ENCODE results near the gene USP6NL.
"Not testable (repeated sequence)": the region's sequence is repeated elsewhere in the genome, so short reads cannot be mapped to it uniquely, and the experiment has no call there.

USP6NL gene

GRCh38 chr10:11442001-11442773 lies 169.3 kb downstream of the USP6NL start:
- DNase-seq, result no peak

GRCh38 chr10:11441151-11441535 lies 170.3 kb downstream of the USP6NL start:
- no peak for DNase-seq

DNA sequence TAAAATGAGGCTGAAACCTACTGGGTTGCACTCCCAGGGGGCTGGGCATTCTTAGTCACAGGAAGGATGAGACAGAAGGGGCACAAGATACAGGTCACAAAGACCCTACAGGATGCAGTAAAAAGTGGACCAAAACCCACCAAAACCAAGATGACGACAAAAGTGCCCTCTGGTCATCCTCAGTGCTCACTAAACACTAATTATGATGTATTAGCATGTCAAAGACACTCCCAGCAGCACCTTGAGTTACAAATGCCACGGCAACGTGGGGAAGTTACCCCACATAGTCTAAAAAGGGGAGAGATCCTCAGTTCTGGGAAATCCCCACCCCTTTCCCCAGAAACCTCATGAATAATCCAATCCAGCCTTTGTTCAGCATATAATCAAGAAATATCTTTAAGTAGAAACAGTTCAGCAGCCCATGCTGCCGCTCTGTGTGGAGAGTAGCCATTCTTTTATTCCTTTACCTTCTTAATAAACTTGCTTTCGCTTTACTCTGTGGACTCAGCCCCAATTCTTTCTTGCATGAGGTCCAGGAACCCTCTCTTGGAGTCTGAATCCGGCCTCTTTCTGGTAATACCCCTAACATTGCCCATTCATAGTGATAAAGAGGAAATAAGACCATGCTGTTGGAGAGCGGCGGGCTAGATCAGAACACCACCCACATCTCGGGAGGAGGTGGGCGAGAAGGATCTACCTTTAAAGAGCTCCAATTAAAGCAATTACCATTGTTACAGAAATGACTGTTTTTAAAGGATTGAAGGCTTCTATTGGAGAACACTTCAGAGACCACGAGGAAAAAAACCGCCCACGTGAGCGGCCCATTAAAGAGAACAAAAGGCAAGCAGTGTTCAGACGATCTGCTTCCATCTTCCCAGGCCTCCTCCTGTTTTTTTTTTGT lies 170.9 kb downstream of the USP6NL start:
- DNase-seq, result no peak

GRCh38 chr10:11439523-11440053 lies 171.9 kb downstream of the USP6NL start:
- no peak for DNase-seq

GRCh38 chr10:11437391-11438142 lies 173.9 kb downstream of the USP6NL start:
- DNase-seq, result no peak

DNA sequence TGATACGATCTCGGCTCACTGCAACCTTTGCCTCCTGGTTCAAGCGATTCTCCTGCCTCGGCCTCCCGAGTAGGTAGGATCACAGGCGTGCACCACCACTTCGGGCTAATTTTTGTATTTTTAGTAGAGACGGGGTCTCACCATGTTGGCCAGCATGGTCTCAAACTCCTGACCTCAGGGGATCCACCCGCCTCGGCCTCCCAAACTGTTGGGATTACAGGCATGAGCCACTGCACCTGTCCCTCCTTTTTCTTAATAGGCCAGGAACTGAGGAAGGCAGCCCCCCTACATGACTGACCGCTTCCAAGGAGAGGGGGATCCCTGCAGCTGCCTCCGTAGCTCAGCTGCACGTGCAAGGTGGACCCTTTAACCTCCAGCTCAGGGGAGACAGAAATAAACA lies 175.0 kb downstream of the USP6NL start:
- DNase-seq, result not testable (repeated sequence)

GRCh38 chr10:11435581-11435981 lies 175.9 kb downstream of the USP6NL start:
- no peak for DNase-seq

DNA sequence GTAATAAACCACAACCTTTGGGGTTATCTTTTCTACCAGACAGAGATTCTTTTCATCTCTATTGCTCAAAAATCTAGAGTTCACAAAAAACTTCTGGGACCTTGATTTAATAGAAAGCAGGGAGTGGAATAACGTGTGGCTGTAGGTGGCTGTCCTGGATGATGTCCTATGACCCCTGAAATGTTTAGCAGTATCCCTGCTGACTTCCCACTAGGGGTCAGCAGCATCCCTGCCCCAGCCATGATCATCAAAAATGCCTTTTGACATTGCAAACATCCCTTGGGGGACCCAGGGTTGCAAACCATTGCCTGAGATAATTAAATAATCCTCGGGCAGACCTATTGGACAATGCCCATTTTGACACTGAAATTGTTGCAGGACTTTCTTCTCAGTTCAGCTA lies 177.1 kb downstream of the USP6NL start:
- DNase-seq, result no peak

GRCh38 chr10:11433657-11434056 lies 177.8 kb downstream of the USP6NL start:
- no peak for DNase-seq

DNA sequence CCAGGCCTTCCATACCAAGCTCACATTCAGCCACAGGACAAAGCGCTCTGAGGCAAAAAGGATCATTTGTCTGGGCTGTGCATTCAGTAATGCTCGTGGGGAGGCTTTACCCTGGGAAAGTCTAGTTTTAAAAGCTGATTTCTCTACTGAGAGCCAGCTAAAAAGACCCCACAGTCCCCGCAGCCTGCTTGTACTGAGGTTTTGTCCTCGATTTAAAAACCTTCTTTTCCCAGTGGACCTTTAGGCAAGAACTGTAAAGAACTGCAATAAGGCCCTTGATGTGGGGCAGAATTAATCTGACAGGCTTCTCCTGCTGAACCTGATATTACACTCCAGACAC lies 180.3 kb downstream of the USP6NL start:
- DNase-seq, result no peak

- no peak for DNase-seq
Observed at GRCh38 chr10:11430421-11431215, 180.8 kb downstream of the USP6NL start.

DNA sequence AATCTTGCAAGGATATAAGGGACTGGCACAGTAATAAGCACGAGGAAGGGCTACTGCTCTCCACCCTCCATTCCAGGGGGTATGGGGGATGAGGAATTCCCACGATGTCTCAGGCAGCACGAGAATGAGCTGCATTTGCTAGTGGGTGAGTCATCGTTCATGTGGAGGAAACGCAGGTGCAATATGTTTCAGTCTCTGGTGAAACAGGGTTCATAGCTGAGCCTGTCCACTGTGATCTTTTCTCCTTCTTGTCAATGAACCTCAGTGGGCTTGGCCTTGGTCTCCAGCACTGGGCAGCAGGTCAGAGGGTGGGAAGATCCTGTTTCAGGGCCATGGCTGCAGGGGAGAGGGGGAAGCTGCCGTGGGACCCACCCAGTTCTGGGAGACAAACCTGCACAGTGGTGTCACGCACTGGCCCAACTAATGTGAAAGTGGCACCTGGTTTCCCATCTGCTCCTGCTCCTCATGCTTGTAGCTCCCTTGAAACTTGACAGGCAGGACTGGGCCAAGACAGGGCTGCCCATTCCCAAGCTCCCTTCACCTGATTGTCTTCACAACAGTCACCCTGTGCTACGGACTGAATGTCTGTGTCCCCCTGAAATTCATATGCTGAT lies 181.9 kb downstream of the USP6NL start:
- DNase-seq, result no peak

GRCh38 chr10:11425676-11426075 lies 185.8 kb downstream of the USP6NL start:
- no peak for DNase-seq

DNA sequence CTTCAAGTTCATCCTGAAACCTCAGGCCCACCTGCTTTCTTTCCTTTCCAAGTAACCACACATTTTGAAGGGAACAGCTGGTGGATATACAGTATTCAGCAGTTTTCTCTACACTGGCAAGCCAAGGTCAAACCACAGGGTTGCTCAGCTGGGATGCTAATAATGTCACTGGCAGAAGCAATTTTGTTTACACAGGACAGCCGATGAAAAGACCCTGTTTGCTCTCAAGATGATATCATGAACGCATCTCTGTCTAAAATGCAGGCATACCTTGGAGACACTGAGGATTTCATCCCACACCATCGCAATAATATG lies 186.2 kb downstream of the USP6NL start:
- no peak for DNase-seq

GRCh38 chr10:11424456-11425295 lies 186.8 kb downstream of the USP6NL start:
- DNase-seq, result no peak

GRCh38 chr10:11416974-11417373 lies 194.5 kb downstream of the USP6NL start:
- no peak for DNase-seq

DNA sequence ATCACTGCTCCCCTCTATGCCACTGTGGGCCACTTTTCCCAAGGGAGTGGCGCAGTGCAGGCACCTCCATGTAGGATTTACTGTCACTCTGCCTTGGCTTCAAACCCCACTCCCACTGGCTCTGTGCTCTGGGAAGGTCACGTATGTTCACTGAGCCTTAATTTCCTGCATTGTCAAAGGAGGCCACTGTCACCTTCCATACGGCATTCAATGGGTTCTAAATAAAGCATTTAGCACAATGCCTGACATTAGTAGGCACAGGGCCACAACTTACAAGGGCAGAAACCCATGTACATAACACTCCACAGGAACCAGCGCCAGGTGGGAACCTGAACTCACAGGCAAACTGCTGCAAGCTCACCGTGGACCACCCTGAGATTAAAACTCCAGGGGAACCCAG lies 196.4 kb downstream of the USP6NL start:
- DNase-seq, result no peak

GRCh38 chr10:11414314-11415038 lies 197.0 kb downstream of the USP6NL start:
- DNase-seq, result no peak

DNA sequence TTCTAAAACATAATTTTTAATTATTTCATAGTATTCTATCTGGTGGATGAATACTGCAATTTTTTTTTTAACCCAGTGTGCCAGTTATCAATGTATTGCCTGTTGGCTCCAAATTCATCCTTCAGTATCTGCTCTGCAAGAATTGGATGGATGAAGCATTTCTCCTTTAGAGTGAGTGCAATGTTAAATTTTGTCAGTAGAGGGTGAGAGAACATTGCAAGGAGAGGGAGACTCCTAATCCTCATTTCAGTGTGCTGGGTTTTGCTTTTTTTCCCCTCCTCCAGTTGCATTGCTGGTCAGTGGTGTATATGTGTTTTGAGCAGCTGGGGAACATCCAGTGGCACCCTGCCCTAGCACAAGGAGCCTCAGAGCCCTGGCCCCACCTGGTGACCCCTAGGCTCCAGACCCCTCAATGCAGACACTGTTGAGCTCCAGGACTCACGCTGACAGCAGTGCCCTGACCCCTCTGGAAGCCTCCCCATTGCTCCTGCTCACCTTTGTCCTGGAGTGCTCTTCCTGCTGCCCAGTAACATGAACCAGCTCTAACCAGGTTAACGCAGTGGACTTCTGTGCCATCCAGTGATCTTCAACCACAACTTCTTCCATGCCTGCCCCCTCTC lies 199.4 kb downstream of the USP6NL start:
- DNase-seq, result no peak

GRCh38 chr10:11409357-11409756 lies 202.1 kb downstream of the USP6NL start:
- DNase-seq, result no peak
